ENCODE measurements around the gene PTPRQ.

The PTPRQ gene

GRCh38 chr12:80704420-80704819 is 260.4 kb downstream of the PTPRQ start:
- no peak for DNase-seq (ENCODE audit: low read depth)

- DNase-seq (ENCODE audit: low read depth), result no peak
Measured at GRCh38 chr12:80707126-80707829, 263.2 kb downstream of the PTPRQ start, which contains the start of gene MYF6. MYF6 (plus strand) TSS chr12:80707634; CDS start chr12:80707720, 86 bp downstream.

- no peak for DNase-seq (ENCODE audit: low read depth)
Measured at GRCh38 chr12:80707830-80708258, 263.8 kb downstream of the PTPRQ start.

- no peak for DNase-seq (ENCODE audit: low read depth)
Measured at GRCh38 chr12:80708259-80708974, 264.4 kb downstream of the PTPRQ start.

GRCh38 chr12:80708975-80709328 is 264.9 kb downstream of the PTPRQ start:
- no peak for DNase-seq (ENCODE audit: low read depth)

- no peak for DNase-seq (ENCODE audit: low read depth)
Measured at GRCh38 chr12:80709811-80710726, 266.0 kb downstream of the PTPRQ start.

- no peak for DNase-seq (ENCODE audit: low read depth)
Measured at GRCh38 chr12:80710727-80711449, 266.9 kb downstream of the PTPRQ start.

GRCh38 chr12:80711866-80712265 is 267.8 kb downstream of the PTPRQ start:
- no peak for DNase-seq (ENCODE audit: low read depth)

- DNase-seq (ENCODE audit: low read depth), result no peak
Measured at GRCh38 chr12:80712866-80713265, 268.8 kb downstream of the PTPRQ start.

GRCh38 chr12:80713419-80713818 is 269.4 kb downstream of the PTPRQ start:
- DNase-seq (ENCODE audit: low read depth), result no peak

GRCh38 chr12:80714055-80714454 is 270.0 kb downstream of the PTPRQ start:
- DNase-seq (ENCODE audit: low read depth), result no peak

GRCh38 chr12:80714846-80715245 is 270.8 kb downstream of the PTPRQ start:
- no peak for DNase-seq (ENCODE audit: low read depth)

- DNase-seq (ENCODE audit: low read depth), result no peak
Measured at GRCh38 chr12:80715713-80716249, 271.7 kb downstream of the PTPRQ start.

GRCh38 chr12:80716696-80717469 is 272.8 kb downstream of the PTPRQ start, which contains the start of gene MYF5:
MYF5 (plus strand) TSS chr12:80716912; CDS start chr12:80717064, 152 bp downstream.
- no peak for DNase-seq (ENCODE audit: low read depth)

GRCh38 chr12:80717856-80718255 is 273.8 kb downstream of the PTPRQ start:
- DNase-seq (ENCODE audit: low read depth), result no peak

- DNase-seq (ENCODE audit: low read depth), result no peak
Measured at GRCh38 chr12:80720516-80720915, 276.5 kb downstream of the PTPRQ start.

GRCh38 chr12:80721326-80721725 is 277.3 kb downstream of the PTPRQ start:
- no peak for DNase-seq (ENCODE audit: low read depth)
